ENCODE data around the gene FSCN2. TPM values are rescaled to one million over a fixed set of nuclear protein-coding genes. Genes with fewer than 3 reads are reported as not detected.

FSCN2 gene
- total and polyA plus RNA-seq, 10 of the 15 experiments (the other 5 are each of a cell fraction or from before 2014, with no cell fraction given): 0.12 to 2.1 (median 0.65) TPM; not detected in 3

GRCh38 chr17:81515530-81516041, 12.6 kb upstream of the FSCN2 start (continued):
- TF ChIP-seq BCLAF1 (IDR thresholded peaks at IDR 0.05) (no peak), NFYB (IDR thresholded peaks at IDR 0.05; ENCODE audit: insufficient read depth, low read depth, low read length) (no peak), POLR2AphosphoS5 (IDR thresholded peaks at IDR 0.05; ENCODE audit: low read length) (peak; percentile 74), PML (IDR thresholded peaks at IDR 0.05; ENCODE audit: low read length) (no peak), E4F1 (IDR thresholded peaks at IDR 0.05; ENCODE audit: borderline replicate concordance, partially characterized antibody) (no peak), RBBP5 (conservative IDR thresholded peaks at IDR 0.05) (no peak), ELK1 (IDR thresholded peaks at IDR 0.05; ENCODE audit: low read depth, low read length) (no peak), MLLT1 (IDR thresholded peaks at IDR 0.05) (peak; percentile 86), SMC3 (IDR thresholded peaks at IDR 0.05; ENCODE audit: borderline replicate concordance, low read length) (no peak)

All from GM12878 (cell line).